ENCODE measurements around the gene FKBP15.
A peak's percentile ranks its signal among the peaks of the same experiment; 100 is the strongest.
"Not testable (repeated sequence)": the region's sequence is repeated elsewhere in the genome, so short reads cannot be mapped to it uniquely, and the experiment has no call there.

FKBP15 gene, protein sequence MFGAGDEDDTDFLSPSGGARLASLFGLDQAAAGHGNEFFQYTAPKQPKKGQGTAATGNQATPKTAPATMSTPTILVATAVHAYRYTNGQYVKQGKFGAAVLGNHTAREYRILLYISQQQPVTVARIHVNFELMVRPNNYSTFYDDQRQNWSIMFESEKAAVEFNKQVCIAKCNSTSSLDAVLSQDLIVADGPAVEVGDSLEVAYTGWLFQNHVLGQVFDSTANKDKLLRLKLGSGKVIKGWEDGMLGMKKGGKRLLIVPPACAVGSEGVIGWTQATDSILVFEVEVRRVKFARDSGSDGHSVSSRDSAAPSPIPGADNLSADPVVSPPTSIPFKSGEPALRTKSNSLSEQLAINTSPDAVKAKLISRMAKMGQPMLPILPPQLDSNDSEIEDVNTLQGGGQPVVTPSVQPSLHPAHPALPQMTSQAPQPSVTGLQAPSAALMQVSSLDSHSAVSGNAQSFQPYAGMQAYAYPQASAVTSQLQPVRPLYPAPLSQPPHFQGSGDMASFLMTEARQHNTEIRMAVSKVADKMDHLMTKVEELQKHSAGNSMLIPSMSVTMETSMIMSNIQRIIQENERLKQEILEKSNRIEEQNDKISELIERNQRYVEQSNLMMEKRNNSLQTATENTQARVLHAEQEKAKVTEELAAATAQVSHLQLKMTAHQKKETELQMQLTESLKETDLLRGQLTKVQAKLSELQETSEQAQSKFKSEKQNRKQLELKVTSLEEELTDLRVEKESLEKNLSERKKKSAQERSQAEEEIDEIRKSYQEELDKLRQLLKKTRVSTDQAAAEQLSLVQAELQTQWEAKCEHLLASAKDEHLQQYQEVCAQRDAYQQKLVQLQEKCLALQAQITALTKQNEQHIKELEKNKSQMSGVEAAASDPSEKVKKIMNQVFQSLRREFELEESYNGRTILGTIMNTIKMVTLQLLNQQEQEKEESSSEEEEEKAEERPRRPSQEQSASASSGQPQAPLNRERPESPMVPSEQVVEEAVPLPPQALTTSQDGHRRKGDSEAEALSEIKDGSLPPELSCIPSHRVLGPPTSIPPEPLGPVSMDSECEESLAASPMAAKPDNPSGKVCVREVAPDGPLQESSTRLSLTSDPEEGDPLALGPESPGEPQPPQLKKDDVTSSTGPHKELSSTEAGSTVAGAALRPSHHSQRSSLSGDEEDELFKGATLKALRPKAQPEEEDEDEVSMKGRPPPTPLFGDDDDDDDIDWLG

DNA sequence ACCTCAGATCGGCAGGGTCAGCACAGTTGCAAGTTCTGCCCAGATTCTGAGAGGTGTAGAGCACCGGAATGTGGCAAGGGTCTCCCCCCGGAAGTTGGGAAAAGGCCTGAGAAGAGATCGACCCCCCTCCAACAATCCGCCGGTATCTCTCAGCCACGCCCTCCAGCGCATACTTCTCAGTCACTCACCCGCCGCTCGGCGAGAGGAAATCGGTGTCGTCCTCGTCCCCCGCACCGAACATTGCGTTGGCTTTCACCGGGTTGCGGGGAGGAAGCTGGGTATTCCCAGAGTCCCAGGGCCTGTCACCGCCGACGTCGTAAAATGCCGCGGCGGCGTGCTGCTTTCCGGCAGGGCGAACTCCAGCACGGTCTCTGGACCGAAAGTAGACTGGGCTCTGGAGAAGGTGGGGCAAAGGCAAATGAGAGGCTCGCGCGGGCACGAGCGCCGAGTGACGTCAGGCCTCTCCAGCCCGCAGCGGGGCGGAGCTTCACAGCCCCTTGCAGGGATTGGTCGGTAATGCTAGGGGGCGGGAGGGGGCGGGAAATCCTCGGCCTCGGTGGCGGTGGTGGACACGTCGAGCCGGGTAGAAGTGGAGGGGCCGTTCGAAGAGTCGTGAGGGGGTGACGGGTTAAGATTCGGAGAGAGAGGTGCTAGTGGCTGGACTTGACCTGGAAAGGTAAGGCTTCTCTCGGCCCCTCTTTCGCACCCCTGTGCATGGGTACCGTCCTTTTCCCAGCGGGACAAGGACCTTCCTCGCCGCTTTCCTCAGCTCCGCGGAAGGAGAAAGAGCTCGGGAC, at the start of gene FKBP15, which contains the start of gene SLC31A1:
Gene FKBP15, minus strand, starts transcription at position 275 of the 797 bp plus-strand sequence. Its CDS starts 34 bp downstream, at position 241.
Gene SLC31A1, plus strand, starts transcription at position 542 of the 797 bp plus-strand sequence. CDS start 34,605 bp downstream, outside the sequence.
- peak; percentile 92 to 95 for DNase-seq

DNA sequence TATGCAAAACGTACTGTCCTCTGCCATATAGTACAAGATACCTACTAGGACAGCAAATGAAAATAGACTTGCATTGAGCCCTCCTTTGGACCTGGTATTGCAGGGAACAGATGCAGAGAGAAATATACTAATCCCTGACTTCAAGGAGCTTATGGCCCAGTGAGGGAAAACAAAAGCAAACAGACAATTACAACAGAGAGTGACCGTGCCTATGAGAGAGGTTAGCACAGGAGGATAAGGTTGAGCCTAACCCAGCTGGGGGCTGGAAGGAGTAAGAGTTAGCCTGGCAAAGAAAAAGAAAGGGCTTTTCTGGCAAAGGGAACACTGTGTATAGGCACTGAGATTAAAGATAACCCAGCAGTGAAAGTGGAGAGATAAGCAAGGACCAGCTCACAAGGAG, 48.8 kb upstream of the FKBP15 start:
- no peak for DNase-seq

DNA sequence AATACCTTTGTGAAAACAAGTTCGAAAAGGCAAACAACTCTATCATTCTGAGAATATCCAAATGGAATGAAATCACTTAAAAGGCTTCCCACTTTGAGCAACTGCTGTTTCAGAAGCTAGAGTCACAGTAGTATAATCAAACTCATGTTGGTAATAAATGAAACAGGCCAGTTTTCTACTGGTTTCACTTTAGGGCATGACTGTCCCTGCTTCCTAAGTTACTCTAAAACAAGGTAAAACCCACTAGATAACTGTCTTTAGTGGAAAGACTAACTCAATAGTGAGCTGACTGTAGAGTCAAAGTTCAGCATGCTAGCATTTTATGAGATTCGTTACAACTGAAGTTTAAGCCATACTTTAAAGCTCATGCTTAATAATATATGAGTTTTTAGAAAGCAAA, 48.3 kb upstream of the FKBP15 start:
- no peak for DNase-seq

DNA sequence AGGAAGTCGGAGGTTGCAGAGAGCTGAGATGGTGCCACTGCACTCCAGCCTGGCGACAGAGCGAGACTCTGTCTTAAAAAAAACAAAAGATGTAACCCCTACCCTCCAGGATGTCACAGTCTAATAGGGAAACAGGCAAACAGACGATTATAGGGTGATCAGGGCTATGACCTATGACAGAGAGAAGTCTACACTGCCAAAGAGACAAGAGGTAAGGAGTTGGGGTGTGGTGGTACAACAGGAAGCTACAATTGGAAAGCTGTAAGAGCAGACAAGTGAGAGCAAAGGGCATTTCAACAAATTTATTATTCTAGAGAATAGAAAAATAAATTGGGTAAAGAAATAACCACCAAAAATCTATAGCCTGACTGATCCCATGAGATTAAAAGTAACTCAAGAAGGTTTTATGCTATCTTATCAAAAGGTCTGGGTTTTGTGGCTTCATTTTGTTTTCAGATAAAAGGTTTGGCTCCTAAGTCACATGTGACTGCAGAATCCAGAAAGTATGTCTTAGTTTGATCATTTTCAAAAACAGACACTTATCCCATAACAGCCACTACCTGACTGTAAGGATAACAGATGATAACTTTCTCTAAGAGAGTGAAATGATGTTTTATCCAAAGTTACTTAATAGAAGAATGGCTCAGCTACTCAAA, 47.0 kb upstream of the FKBP15 start:
- DNase-seq: no peak

DNA sequence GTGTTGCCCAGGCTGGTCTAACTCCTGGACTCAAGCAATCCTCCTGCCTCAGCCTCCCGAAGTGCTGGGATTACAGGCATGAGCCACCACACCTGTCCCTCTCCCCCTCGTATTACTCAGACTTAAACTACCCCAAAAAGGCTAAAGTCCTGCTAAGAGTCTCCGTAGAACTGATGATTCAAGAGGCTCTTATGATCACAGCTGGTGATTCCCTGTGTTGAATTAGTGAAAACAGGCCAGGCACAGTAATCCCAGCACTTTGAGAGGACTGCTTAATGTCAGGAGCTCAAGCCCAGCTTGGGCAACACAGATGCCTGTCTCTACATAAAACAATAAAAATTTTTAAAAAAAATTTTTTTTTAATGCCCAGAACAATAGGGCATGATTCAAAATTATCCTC, 45.1 kb upstream of the FKBP15 start:
- no peak for DNase-seq

DNA sequence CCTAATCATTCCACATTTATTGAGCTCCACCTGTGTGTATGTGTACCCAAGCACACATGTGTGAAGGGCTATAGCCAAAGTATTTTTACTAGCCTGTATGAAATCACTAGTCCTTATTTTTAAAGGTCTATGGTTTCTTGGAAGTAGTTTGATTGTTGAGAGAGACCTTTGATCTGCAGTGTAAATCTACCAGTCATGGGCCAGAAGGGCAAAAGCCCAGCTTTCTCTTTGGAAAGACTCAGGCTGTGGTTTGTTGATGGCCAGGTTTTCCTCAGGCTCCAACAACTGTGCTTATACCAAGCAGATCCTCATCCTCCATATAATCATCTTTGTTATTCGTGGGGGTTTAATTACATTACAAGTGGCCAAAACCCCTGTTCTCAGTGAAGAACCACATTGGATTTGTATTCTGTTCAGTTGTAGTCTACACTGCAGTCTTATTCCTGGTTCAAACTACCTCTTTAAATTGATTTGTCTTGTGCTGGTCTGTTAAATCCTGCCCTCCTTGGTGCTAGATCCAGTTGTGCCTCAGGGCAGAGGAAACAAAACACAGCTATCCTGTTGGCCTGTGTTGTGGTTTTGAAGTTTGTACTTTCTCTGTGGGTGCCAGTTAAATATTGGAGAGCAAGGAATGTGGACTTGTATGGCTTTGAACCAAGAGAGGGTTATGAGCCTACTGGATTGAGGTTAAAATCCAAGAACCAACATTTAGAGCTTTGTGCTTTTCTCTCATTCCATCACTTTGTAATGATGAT, 41.0 kb upstream of the FKBP15 start:
- no peak for DNase-seq

DNA sequence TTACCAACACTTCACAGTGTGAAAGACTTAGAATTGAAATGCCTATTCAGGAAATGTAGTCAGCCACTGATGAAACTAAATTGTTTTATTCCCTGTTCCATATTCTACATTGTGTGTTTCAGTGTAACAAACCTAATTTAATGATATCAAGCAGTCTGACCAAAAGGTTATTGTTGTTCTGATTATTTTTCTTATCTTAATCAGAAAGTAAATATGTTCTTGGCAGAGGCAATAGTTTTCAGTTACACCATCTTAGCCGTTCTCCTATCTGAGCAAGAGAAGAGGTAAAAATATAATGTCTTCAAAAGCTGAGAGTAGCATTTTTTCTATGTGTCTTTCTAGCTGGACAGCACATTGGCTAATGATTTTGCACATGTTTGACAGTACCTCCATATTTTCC, 37.2 kb upstream of the FKBP15 start:
- DNase-seq: no peak

DNA sequence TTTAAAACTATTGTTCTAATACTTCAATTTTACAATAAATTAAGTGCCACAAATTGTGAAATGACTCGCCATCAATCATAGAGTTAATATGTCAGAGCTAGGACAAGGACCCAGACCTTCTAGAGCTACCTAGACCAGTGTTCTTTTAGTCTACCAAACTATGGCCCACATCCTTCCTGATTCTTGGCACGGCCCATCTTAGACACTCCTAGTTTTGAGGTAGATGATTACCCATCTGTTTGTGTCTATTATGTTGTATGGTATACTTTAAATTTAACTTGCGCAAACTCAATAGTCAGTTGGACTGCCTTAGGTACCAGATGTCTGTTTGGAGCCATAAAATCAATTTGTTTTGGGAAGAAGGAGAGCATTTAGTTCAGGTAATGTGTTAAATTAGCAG, 36.8 kb upstream of the FKBP15 start:
- DNase-seq: no peak

DNA sequence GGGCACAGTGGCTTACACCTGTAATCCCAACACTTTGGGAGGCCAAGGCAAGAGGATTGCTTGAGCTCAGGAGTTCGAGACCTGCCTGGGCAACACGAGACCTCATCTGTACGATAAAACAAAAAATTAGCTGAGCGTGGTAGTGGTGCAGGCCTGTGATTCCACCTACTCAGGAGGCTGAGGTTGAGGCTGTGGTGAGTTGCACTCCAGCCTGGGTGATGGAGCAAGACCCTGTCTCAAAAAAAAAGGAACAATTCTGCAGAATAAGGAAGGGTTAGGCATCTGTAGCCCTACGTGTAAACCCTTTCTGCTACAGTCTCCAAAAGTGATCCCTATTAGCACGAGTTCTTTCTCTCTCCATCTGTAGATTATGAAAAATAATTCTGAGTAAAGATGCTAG, 34.4 kb upstream of the FKBP15 start:
- DNase-seq: peak; percentile 38 to 63

DNA sequence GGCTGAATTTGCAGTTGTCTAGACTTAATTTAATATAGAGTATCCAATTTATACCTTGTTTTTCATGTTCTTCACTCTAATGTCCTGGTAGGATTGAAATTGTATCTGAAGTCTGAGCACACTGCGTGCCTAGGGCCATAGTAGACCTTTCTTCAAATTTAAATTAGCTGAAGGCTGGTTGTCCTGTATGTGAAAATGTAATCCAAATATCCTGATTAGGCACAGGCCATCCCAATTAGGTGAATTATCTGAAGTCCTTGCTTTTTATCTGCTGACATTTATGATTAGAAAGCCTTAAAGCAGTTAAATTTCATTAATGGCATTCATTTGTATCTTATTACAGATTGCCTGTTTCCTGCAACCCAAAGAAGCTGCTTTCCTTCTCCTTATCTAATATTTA, 33.9 kb upstream of the FKBP15 start:
- DNase-seq: no peak

DNA sequence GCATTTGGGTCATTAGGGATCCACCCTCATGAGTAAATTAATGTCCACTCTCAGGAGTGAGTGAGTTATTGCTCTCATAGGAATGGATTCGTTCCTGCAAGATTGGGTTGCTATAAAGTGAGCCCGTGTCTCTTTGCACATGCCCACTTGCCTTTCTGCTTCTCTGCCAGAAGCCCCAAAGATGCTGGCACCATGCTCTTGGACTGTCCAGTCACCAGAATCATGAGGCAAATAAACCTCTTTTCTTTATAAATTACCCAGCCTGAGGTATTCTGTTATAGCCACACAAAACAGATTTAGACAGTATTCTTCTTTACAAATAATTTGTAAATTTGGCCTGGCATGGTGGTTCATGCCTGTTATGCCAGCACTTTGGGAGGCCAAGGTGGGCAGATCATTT, 29.7 kb upstream of the FKBP15 start:
- no peak for DNase-seq

DNA sequence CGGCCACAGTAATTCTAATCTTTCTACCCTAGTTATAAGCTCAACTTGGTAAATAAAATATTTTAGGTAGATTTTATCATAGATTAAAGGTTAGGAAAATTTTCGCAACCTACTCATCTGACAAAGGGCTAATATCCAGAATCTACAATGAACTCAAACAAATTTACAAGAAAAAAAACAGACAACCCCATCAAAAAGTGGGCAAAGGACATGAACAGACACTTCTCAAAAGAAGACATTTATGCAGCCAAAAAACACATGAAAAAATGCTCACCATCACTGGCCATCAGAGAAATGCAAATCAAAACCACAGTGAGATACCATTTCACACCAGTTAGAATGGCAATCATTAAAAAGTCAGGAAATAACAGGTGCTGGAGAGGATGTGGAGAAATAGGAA, 28.6 kb upstream of the FKBP15 start:
- not testable (repeated sequence) for DNase-seq

DNA sequence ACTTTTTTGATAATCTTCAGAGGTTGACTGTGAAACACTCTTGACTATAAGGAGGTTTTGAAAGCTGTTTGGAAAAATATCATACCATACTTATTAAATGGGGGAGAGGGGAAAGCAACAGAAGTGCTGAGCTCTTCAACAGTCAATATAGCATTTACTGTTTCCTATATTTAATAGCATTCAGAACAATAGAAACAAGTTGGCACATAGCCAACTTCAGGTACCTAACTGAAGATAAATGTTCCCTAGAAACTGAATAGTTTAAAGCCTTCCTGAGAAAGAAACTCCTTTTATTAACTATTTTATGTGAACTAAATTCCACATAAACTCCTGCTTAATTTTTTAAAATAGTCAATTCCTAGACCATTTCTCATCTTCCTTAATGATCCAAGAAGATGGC, 26.6 kb upstream of the FKBP15 start:
- no peak for DNase-seq

DNA sequence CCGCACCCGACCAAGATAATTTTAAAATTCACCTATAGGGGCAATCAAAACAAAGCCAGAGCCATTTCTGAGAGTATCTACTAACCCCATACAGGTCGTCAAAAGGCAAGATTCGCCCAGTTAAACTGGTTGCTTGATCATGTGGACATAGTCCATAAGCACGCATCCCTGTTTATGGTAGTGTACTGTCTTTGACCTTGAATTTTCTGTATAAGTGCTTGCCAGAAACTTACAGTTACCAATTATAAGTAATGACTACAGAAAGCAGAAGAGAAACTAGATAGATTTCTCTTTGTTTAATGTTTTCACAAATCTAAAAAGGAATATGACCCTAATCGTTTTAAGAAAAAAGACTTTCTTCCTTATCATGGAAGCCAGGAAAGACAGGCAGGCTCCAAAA, 25.9 kb upstream of the FKBP15 start:
- no peak for DNase-seq

DNA sequence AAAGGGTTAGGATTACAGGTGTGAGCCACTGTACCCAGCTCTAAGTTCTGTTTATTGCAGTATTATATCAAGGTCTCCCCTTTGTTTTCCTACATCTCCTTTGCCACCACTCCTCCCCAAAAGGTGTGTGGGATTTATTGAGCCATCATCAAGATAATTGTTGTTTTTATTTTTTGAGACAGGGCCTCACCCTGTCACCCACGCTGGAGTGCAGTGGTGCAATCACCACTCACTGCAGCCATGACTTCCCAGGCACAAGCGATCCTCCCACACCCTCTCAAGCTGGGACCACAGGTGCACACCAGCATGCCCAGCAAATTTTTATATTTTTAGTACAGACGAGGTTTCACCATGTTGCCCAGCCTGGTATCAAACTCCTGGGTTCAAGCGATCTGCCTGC, 24.8 kb upstream of the FKBP15 start:
- DNase-seq: no peak

DNA sequence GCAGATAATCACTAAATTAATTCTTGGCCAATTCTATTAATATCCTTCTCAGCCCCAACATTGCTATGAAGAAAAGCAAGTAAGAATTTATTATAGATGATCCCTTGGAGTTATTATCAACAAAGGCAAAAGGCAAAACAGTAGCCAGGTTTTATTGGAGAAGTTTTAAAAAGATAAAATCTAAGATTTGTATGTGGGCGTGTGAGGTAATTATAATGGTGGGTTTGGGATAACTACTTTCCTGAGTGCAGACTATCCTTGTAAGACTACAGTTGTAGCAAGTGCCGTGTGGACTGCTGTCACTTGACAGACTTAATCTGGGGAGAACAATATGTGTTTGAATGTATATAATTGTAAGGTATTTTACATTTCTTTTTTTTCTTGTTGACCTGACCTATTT, 23.5 kb upstream of the FKBP15 start:
- no peak for DNase-seq

DNA sequence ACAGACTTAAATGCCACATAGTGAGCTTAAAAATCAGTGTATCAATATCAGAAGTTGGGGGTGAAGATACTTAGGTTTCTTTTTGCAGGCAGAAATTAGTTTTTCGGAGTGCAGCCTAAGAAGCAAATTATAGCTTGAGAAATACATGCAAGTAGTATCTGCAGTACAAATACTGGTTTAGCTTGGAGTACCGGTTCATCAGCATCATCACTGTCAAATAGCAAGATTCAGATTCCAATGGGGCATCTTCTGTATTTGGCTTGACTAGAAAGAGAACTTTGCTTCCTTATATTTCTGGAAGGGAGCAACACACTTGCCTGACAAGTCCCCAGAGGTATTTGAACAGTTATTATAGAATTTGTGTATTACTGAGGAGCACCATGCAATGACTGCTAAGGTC, 20.1 kb upstream of the FKBP15 start:
- no peak for DNase-seq

DNA sequence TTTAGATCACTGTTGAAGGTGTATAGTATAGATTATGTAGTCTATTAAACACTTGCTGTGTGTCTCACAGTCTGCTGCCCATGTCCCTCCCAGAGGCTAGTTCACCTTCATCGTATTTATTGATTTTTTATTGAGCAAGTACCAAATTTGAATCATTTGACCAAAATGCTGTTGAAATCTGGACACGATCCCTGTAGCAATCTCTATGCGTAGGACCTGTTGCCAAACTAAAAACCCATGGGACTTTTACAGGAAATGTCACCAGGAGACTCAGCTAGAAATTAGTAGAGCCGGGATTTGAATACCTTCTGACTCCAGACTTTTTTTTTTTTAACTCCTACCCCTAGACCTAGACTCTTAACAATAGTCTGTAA, 17.8 kb upstream of the FKBP15 start:
- DNase-seq: no peak

DNA sequence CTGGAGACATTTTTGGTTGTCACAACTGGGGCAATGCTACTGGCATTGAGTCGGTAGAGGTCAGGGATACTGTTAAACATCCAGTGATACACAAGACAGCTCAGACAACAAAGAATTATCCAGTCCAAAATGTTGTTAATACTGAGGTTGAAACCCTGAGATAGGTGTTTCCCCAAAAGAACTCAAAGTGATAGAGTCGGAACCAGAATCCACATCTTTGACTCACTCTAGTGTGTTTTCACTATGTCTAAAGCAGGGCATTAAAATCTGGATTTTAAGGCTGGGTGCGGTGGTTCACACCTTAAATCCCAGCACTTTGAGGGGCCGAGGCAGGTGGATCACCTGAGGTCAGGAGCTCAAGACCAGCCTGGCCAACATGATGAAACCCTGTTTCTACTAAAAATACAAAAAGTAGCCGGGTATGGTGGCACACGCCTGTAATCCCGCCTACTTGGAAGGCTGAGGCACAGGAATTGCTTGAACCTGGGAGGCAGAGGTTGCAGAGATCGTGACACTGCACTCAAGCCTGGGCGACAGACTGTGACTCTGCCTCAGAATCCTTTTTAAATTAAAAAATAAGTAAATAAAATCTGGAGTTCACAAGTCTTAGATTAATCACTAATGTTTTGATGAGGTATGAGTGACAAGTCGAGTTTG, 17.3 kb upstream of the FKBP15 start:
- DNase-seq: no peak

DNA sequence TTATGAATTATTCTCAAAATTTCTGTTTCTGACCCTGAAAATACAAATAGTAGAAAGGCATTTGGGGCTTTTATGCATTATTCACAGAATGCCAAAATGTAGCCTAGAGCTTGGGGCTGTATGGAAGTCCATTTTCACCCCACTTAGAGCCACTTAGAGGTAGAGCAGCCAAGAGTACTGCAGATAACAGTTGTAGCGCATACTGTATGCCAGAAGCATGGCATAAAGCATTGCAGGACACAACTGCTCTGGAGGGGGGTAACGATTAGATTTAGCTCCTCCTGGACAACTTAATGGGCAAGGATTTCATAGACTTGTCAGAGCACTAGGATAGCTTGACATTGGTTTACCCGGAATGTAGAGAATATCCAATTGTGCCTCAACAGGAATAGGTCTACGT, 15.9 kb upstream of the FKBP15 start:
- DNase-seq: no peak
